Calu3 (cell line): ENCODE data around the gene TENM4. TPM values are rescaled to one million over a fixed set of nuclear protein-coding genes. Genes with fewer than 3 reads are reported as not detected.
"Not testable (repeated sequence)": the region's sequence is repeated elsewhere in the genome, so short reads cannot be mapped to it uniquely, and the experiment has no call there.

Source experiments
- BruUV-seq: library from RNA; stranded (reverse); fragments of 400-500 nt; replicated peaks from 2 replicates; lab custom pipeline; 2021; lab: Mats Ljungman, UMichigan
- CTCF ChIA-PET: fragments of 300-600 bp; sonication (Branson Sonifier 250); formaldehyde crosslinking; loops from one replicate; lab custom pipeline; 2022; ENCODE audit warnings: antibody characterized with exemption; lab: Charles Lee
- DNase-seq: peaks from one replicate; pipeline ENCODE4 v3.0.0; 2022
- H3K27ac Mint-ChIP-seq: one replicate; pipeline ENCODE4 v1.8.0; 2022; ENCODE audit warnings: mixed read lengths; ENCODE audit not compliant: unreplicated experiment
- H3K27me3 Mint-ChIP-seq: one replicate; pipeline ENCODE4 v1.8.0; 2022; ENCODE audit warnings: mixed read lengths; ENCODE audit not compliant: unreplicated experiment
- H3K36me3 Mint-ChIP-seq: one replicate; pipeline ENCODE4 v1.8.0; 2022; ENCODE audit warnings: mild to moderate bottlenecking, moderate library complexity, mixed read lengths; ENCODE audit not compliant: insufficient read depth, unreplicated experiment
- H3K4me1 Mint-ChIP-seq: one replicate; pipeline ENCODE4 v1.8.0; 2022; ENCODE audit warnings: mild to moderate bottlenecking, low read depth, mixed read lengths; ENCODE audit not compliant: unreplicated experiment
- H3K4me3 Mint-ChIP-seq: one replicate; pipeline ENCODE4 v1.8.0; 2022; ENCODE audit warnings: mild to moderate bottlenecking, low read depth, moderate library complexity, mixed read lengths; ENCODE audit not compliant: unreplicated experiment
- H3K9me3 Mint-ChIP-seq: one replicate; pipeline ENCODE4 v1.8.0; 2022; ENCODE audit warnings: low read depth, mixed read lengths; ENCODE audit not compliant: unreplicated experiment
- CTCF ChIP-seq: fragments of 200-600 bp; IDR thresholded peaks from one replicate; pipeline ENCODE4 v1.8.0; 2022; ENCODE audit warnings: antibody characterized with exemption; ENCODE audit not compliant: unreplicated experiment
- intact Hi-C: fragments of 100-400 bp; cut with micrococcal nuclease; formaldehyde crosslinking; loops from one replicate; pipeline ENCODE4 v1.10.0; 2022; ENCODE audit not compliant: unreplicated experiment
- total RNA-seq: library from RNA; stranded (reverse); gene quantifications from 2 replicates; pipeline ENCODE4 v1.2.3, GENCODE V29; 2022

Gene TENM4
- total RNA-seq, 1 experiment from 2014 or later = not detected

GRCh38 chr11:78884761-78885160 lies 556.1 kb downstream of the TENM4 start:
- H3K36me3 Mint-ChIP-seq = no peaks in the 10 kb centered on the region

GRCh38 chr11:78883506-78883905 lies 557.3 kb downstream of the TENM4 start:
- DNase-seq = no peak
- Mint-ChIP-seq H3K4me1 (no peaks in the 10 kb centered on the region), H3K27ac (no peak overlapping the region), H3K9me3 (no peaks in the 10 kb centered on the region), H3K27me3 (peaks cover 53% of the 10 kb centered on the region), H3K4me3 (no peak overlapping the region), H3K36me3 (no peaks in the 10 kb centered on the region)
- no TSS peak for BruUV-seq
- CTCF ChIA-PET = no interaction called here
- intact Hi-C loops = no loop called here
- no peak for TF ChIP-seq CTCF

More at GRCh38 chr11:78884761-78885160, 556.1 kb downstream of the TENM4 start:
- intact Hi-C loops = no loop called here
- CTCF ChIA-PET = no interaction called here
- TF ChIP-seq CTCF = no peak
- no peaks in the 10 kb centered on the region for H3K4me1 Mint-ChIP-seq
- no peak overlapping the region for H3K27ac Mint-ChIP-seq
- no peak for DNase-seq
- peaks cover 64% of the 10 kb centered on the region for H3K27me3 Mint-ChIP-seq
- no peaks in the 10 kb centered on the region for H3K9me3 Mint-ChIP-seq
- no peak overlapping the region for H3K4me3 Mint-ChIP-seq
- no TSS peak for BruUV-seq

GRCh38 chr11:78879094-78879980 lies 561.5 kb downstream of the TENM4 start:
- H3K4me3 Mint-ChIP-seq, BruUV-seq, H3K27ac Mint-ChIP-seq, H3K9me3 Mint-ChIP-seq, H3K36me3 Mint-ChIP-seq, CTCF ChIA-PET, intact Hi-C loops, H3K4me1 Mint-ChIP-seq, DNase-seq: not testable (repeated sequence)
- peaks cover 56% of the 10 kb centered on the region for H3K27me3 Mint-ChIP-seq

GRCh38 chr11:78878631-78879030 lies 562.2 kb downstream of the TENM4 start:
- no peaks in the 10 kb centered on the region for H3K36me3 Mint-ChIP-seq
- peaks cover 2% of the 10 kb centered on the region for H3K9me3 Mint-ChIP-seq
- no peak overlapping the region for H3K27ac Mint-ChIP-seq
- TF ChIP-seq CTCF = no peak
- DNase-seq = no peak
- H3K4me3 Mint-ChIP-seq = no peak overlapping the region
- peaks cover 63% of the 10 kb centered on the region for H3K27me3 Mint-ChIP-seq
- no peaks in the 10 kb centered on the region for H3K4me1 Mint-ChIP-seq
- BruUV-seq = no TSS peak
- CTCF ChIA-PET = no interaction called here
- intact Hi-C loops = no loop called here

- Mint-ChIP-seq H3K9me3 (peaks cover 2% of the 10 kb centered on the region), H3K27me3 (peaks cover 64% of the 10 kb centered on the region), H3K27ac (no peak overlapping the region), H3K4me3 (no peak overlapping the region), H3K4me1 (no peaks in the 10 kb centered on the region), H3K36me3 (no peaks in the 10 kb centered on the region)
- no TSS peak for BruUV-seq
- TF ChIP-seq CTCF = no peak
- intact Hi-C loops = no loop called here
- no peak for DNase-seq
- CTCF ChIA-PET = interaction anchor here (0.5 kb wide), 1 partner anchor 67 kb away, joined by 3 read pairs; no protein-coding TSS in a partner anchor
These were observed 564.2 kb downstream of the TENM4 start for GRCh38 chr11:78876676-78877075.
